Tongue (tissue), 2 donors: Measurements from ENCODE around the gene MRAS. TPM values are rescaled to one million over a fixed set of nuclear protein-coding genes. Genes with fewer than 3 reads are reported as not detected.
"Not testable (repeated sequence)": the region's sequence is repeated elsewhere in the genome, so short reads cannot be mapped to it uniquely, and the experiment has no call there.

Source experiments
- DNase-seq: peaks from one replicate; pipeline ENCODE4 v3.0.0-alpha.2; 2015
- total RNA-seq: library from RNA; depleted of rRNA; stranded (reverse); fragments of >200 nt; gene quantifications from one replicate; pipeline ENCODE4 v1.2.3, GENCODE V29; 2014

Gene MRAS
- total RNA-seq, 1 donor from 2014 or later, result 43.0 TPM

- DNase-seq, result peak; percentile 85
These were observed 70.3 kb downstream of the MRAS start for GRCh38 chr3:138418601-138419206.

GRCh38 chr3:138423316-138423715 is 74.9 kb downstream of the MRAS start:
- no peak for DNase-seq

GRCh38 chr3:138424323-138424722 is 75.9 kb downstream of the MRAS start:
- no peak for DNase-seq

- DNase-seq, result peak; percentile 51
These were observed 77.8 kb downstream of the MRAS start for GRCh38 chr3:138426211-138426610.

GRCh38 chr3:138426754-138427153 is 78.4 kb downstream of the MRAS start:
- not testable (repeated sequence) for DNase-seq

- no peak for DNase-seq
These were observed 81.3 kb downstream of the MRAS start for GRCh38 chr3:138429665-138430064.

- no peak for DNase-seq
These were observed 84.3 kb downstream of the MRAS start for GRCh38 chr3:138432576-138433240.

- DNase-seq, result no peak
These were observed 85.5 kb downstream of the MRAS start for GRCh38 chr3:138433892-138434275.

GRCh38 chr3:138434276-138434874 is 86.0 kb downstream of the MRAS start, which contains the start of gene ESYT3:
ESYT3 (plus strand) TSS chr3:138434616; CDS start chr3:138434799, 183 bp downstream.
- DNase-seq, result peak; percentile 79

GRCh38 chr3:138434875-138435772 is 86.7 kb downstream of the MRAS start:
- DNase-seq, result no peak

GRCh38 chr3:138435840-138436239 is 87.5 kb downstream of the MRAS start:
- no peak for DNase-seq

GRCh38 chr3:138437281-138437680 is 88.9 kb downstream of the MRAS start:
- no peak for DNase-seq

GRCh38 chr3:138438896-138439295 is 90.5 kb downstream of the MRAS start:
- peak; percentile 44 for DNase-seq

- no peak for DNase-seq
These were observed 91.3 kb downstream of the MRAS start for GRCh38 chr3:138439646-138440045.

GRCh38 chr3:138440121-138440521 is 91.7 kb downstream of the MRAS start:
- DNase-seq, result peak; percentile 56

GRCh38 chr3:138440596-138440995 is 92.2 kb downstream of the MRAS start:
- no peak for DNase-seq

GRCh38 chr3:138441256-138441655 is 92.9 kb downstream of the MRAS start:
- no peak for DNase-seq

- no peak for DNase-seq
These were observed 93.4 kb downstream of the MRAS start for GRCh38 chr3:138441742-138442141.

GRCh38 chr3:138442433-138442832 is 94.1 kb downstream of the MRAS start:
- DNase-seq, result no peak

- peak; percentile 84 for DNase-seq
These were observed 94.7 kb downstream of the MRAS start for GRCh38 chr3:138443091-138443490.

GRCh38 chr3:138443521-138444503 is 95.4 kb downstream of the MRAS start:
- peak; percentile 93 for DNase-seq
